ENCODE results near the gene AKAP6. TPM values are rescaled to one million over a fixed set of nuclear protein-coding genes. Genes with fewer than 3 reads are reported as not detected.
A peak's percentile ranks its signal among the peaks of the same experiment; 100 is the strongest.

The AKAP6 gene
- total RNA-seq, 1 donor from 2014 or later: 2.8 TPM

GRCh38 chr14:32414808-32415255, 85.7 kb downstream of the AKAP6 start:
- peak; percentile 26 for DNase-seq (ENCODE audit: low read depth)
- Histone ChIP-seq H3K27ac (ENCODE audit: low read depth, low read length) (no peak overlapping the region), H3K79me2 (ENCODE audit: insufficient read depth, low read length) (no peaks in the 10 kb centered on the region), H3K4me2 (ENCODE audit: low read length) (no peak overlapping the region), H3K4me3 (ENCODE audit: insufficient read depth, low read depth, low read length) (no peak overlapping the region), H3K36me3 (ENCODE audit: insufficient read depth, low read length) (no peaks in the 10 kb centered on the region), H4K20me1 (ENCODE audit: insufficient read depth, low read length) (no peaks in the 10 kb centered on the region), H2AFZ (ENCODE audit: low read depth, low read length) (no peak overlapping the region), H3K9me3 (ENCODE audit: insufficient read depth, low read depth, low read length) (no peaks in the 10 kb centered on the region), H3K4me1 (ENCODE audit: insufficient read depth, low read length) (peaks cover 16% of the 10 kb centered on the region), H3K27me3 (ENCODE audit: insufficient read depth, low read length) (no peaks in the 10 kb centered on the region), H3K9ac (ENCODE audit: low read length) (no peak overlapping the region)
- TF ChIP-seq, protein P1, sequence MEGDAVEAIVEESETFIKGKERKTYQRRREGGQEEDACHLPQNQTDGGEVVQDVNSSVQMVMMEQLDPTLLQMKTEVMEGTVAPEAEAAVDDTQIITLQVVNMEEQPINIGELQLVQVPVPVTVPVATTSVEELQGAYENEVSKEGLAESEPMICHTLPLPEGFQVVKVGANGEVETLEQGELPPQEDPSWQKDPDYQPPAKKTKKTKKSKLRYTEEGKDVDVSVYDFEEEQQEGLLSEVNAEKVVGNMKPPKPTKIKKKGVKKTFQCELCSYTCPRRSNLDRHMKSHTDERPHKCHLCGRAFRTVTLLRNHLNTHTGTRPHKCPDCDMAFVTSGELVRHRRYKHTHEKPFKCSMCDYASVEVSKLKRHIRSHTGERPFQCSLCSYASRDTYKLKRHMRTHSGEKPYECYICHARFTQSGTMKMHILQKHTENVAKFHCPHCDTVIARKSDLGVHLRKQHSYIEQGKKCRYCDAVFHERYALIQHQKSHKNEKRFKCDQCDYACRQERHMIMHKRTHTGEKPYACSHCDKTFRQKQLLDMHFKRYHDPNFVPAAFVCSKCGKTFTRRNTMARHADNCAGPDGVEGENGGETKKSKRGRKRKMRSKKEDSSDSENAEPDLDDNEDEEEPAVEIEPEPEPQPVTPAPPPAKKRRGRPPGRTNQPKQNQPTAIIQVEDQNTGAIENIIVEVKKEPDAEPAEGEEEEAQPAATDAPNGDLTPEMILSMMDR (IDR thresholded peaks at IDR 0.05; ENCODE audit: insufficient read depth, low read depth, low read length): no peak
- no peak for TF ChIP-seq EZH2 (IDR thresholded peaks at IDR 0.05; ENCODE audit: insufficient read depth, low read length)
- Mint-ChIP-seq H3K4me3 (ENCODE audit: unreplicated experiment) (no peak overlapping the region), H3K27me3 (ENCODE audit: low read depth, unreplicated experiment) (no peaks in the 10 kb centered on the region), H3K36me3 (ENCODE audit: low read depth, unreplicated experiment) (no peaks in the 10 kb centered on the region), H3K4me1 (ENCODE audit: low read depth, unreplicated experiment) (peaks cover 16% of the 10 kb centered on the region), H3K9me3 (ENCODE audit: unreplicated experiment) (no peaks in the 10 kb centered on the region), H3K27ac (ENCODE audit: unreplicated experiment) (no peak overlapping the region)
- FAIRE-seq: no peak

- Mint-ChIP-seq H3K4me1 (ENCODE audit: low read depth, unreplicated experiment) (peaks cover 25% of the 10 kb centered on the region), H3K4me3 (ENCODE audit: unreplicated experiment) (no peak overlapping the region), H3K36me3 (ENCODE audit: low read depth, unreplicated experiment) (no peaks in the 10 kb centered on the region), H3K9me3 (ENCODE audit: unreplicated experiment) (peaks cover 5% of the 10 kb centered on the region), H3K27ac (ENCODE audit: unreplicated experiment) (peak overlapping the region; percentile 38), H3K27me3 (ENCODE audit: low read depth, unreplicated experiment) (no peaks in the 10 kb centered on the region)
- H3K79me2 ChIP-seq (ENCODE audit: insufficient read depth, low read length): no peaks in the 10 kb centered on the region
- H2AFZ ChIP-seq (ENCODE audit: low read depth, low read length): peak overlapping the region; percentile 20
- peaks cover 5% of the 10 kb centered on the region for H3K9me3 ChIP-seq (ENCODE audit: insufficient read depth, low read depth, low read length)
- H3K27ac ChIP-seq (ENCODE audit: low read depth, low read length): peak overlapping the region; percentile 65
- no peak overlapping the region for H3K4me3 ChIP-seq (ENCODE audit: insufficient read depth, low read depth, low read length)
- H3K9ac ChIP-seq (ENCODE audit: low read length): no peak overlapping the region
- FAIRE-seq (peak; percentile 72), DNase-seq (ENCODE audit: low read depth) (peak; percentile 76)
- H4K20me1 ChIP-seq (ENCODE audit: insufficient read depth, low read length): no peaks in the 10 kb centered on the region
- peak overlapping the region; percentile 49 for H3K4me2 ChIP-seq (ENCODE audit: low read length)
- H3K27me3 ChIP-seq (ENCODE audit: insufficient read depth, low read length): no peaks in the 10 kb centered on the region
- H3K36me3 ChIP-seq (ENCODE audit: insufficient read depth, low read length): no peaks in the 10 kb centered on the region
- TF ChIP-seq EZH2 (IDR thresholded peaks at IDR 0.05; ENCODE audit: insufficient read depth, low read length): no peak
- TF ChIP-seq, protein P1 (IDR thresholded peaks at IDR 0.05; ENCODE audit: insufficient read depth, low read depth, low read length): no peak
- peaks cover 16% of the 10 kb centered on the region for H3K4me1 ChIP-seq (ENCODE audit: insufficient read depth, low read length)
Observed at GRCh38 chr14:32417956-32418552, 89.0 kb downstream of the AKAP6 start.

- Histone ChIP-seq H3K9ac (ENCODE audit: low read length) (no peak overlapping the region), H3K4me1 (ENCODE audit: insufficient read depth, low read length) (peaks cover 16% of the 10 kb centered on the region), H3K27ac (ENCODE audit: low read depth, low read length) (no peak overlapping the region), H3K36me3 (ENCODE audit: insufficient read depth, low read length) (no peaks in the 10 kb centered on the region), H4K20me1 (ENCODE audit: insufficient read depth, low read length) (no peaks in the 10 kb centered on the region), H3K4me2 (ENCODE audit: low read length) (no peak overlapping the region), H2AFZ (ENCODE audit: low read depth, low read length) (no peak overlapping the region), H3K27me3 (ENCODE audit: insufficient read depth, low read length) (no peaks in the 10 kb centered on the region), H3K4me3 (ENCODE audit: insufficient read depth, low read depth, low read length) (no peak overlapping the region), H3K9me3 (ENCODE audit: insufficient read depth, low read depth, low read length) (peaks cover 5% of the 10 kb centered on the region), H3K79me2 (ENCODE audit: insufficient read depth, low read length) (no peaks in the 10 kb centered on the region)
- no peaks in the 10 kb centered on the region for H3K27me3 Mint-ChIP-seq (ENCODE audit: low read depth, unreplicated experiment)
- H3K27ac Mint-ChIP-seq (ENCODE audit: unreplicated experiment): no peak overlapping the region
- TF ChIP-seq, protein P1 (IDR thresholded peaks at IDR 0.05; ENCODE audit: insufficient read depth, low read depth, low read length): no peak
- no peak for TF ChIP-seq EZH2 (IDR thresholded peaks at IDR 0.05; ENCODE audit: insufficient read depth, low read length)
- H3K9me3 Mint-ChIP-seq (ENCODE audit: unreplicated experiment): peaks cover 5% of the 10 kb centered on the region
- no peaks in the 10 kb centered on the region for H3K36me3 Mint-ChIP-seq (ENCODE audit: low read depth, unreplicated experiment)
- no peak overlapping the region for H3K4me3 Mint-ChIP-seq (ENCODE audit: unreplicated experiment)
- peaks cover 23% of the 10 kb centered on the region for H3K4me1 Mint-ChIP-seq (ENCODE audit: low read depth, unreplicated experiment)
- FAIRE-seq (no peak), DNase-seq (ENCODE audit: low read depth) (no peak)
Observed at GRCh38 chr14:32419429-32419828, 90.3 kb downstream of the AKAP6 start.
